GM08714 (cell line): ENCODE data around the gene CTNNA3.

Experiments
- H3K4me3 ChIP-seq: fragments of 200-500 bp; sonication (Bioruptor generic); 2 replicates; pipeline ENCODE4 v1.5.1; 2014; ENCODE audit warnings: mild to moderate bottlenecking, low read length, inconsistent platforms
- ZNF274 ChIP-seq: IDR thresholded peaks from 2 replicates; pipeline ENCODE4 v1.6.1; 2012; ENCODE audit warnings: mild to moderate bottlenecking, low read depth, low read length

The CTNNA3 gene

DNA sequence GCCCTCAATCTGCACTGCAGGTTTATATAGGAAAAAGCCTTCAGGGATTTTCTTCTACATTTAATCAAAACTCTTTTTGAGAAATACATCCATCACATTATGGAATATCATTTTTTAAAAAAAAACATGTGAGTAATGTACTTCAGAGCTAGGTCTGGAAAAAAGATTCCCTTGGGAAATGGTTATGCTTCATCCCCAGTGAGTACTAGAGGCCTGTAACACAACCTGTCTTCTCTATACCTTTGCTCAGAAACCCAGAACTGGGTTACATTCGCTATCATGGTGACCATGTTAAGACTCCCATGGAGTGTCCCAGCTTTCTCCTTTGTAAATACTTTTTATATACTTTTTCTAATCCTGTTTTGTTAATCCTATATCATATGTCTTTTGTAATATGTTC is 583.2 kb downstream of the CTNNA3 start:
- TF ChIP-seq ZNF274, result no peak
- H3K4me3 ChIP-seq, result no peak overlapping the region

DNA sequence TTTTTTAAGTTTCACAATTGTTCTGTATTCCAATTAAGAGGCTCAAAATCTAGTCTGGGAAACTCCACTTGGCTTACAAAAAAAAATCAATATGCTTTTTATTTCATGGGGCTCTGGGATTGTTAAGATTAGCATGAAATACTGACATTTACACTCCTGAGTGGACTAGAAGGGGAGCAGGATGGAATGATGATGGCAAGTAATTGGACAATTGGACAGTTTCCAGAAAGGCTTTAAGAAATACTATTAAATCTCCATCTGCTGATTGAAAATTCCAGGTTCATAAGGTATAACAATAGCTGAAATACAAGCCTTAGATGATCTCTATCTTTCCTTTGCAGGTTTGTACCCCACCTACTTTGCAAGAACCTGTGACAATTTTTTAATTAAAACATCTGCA is 585.7 kb downstream of the CTNNA3 start:
- no peak overlapping the region for H3K4me3 ChIP-seq
- no peak for TF ChIP-seq ZNF274

DNA sequence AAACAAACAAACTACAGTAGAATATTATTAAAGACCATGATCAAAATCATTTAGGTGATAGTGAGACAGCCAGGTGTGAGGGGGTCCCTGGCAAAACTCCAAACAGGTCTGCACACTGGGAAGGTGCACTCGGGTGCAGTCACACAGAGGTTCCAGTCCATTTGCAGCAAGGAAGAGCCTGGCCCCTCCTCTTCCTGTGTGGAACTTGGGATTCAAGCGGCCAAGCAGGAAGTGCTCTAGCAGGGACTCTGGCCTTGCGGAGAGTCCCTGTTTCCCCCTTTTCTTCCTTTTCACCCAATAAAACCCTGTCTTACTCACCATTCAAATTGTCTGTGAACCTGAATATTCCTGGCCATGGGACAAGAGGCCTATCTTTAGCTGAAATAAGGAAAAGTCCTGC is 588.3 kb downstream of the CTNNA3 start:
- TF ChIP-seq ZNF274, result no peak
- no peak overlapping the region for H3K4me3 ChIP-seq

DNA sequence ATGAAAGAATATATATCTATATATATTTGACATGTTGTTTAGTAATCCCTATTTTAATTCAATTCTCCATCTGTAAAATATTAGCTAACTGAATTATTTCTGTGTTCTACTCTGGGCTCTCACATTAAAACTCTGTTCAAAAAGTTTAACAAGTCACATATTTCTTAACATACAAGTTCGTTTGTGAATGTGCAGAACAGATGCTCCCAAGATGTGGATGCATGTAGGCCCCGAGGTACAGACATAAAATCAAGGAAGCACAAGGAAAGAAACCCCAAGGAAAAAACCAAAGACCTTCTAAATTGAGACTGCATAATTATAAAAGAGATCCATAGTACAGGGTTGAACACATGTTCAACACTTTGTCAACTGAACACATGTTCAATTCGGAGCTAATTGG is 595.0 kb downstream of the CTNNA3 start:
- no peak overlapping the region for H3K4me3 ChIP-seq

DNA sequence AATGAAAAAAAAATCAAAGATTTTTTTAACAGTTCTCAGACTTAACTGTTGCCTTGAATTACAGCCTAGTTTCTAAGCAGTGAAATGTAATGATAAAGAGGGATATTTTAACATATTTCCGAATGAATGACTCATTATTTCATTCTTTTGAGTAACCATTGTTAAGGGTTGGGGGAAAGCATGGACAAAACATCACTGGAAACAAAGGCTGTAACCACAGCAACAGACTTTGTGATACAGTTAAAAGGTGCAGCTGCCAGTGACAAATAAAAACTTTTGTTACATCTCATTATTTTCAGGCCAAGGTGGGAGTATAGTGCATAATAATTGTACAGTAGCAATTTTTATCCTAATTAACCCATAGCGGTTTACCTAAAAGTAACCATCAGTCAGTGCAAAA is 597.5 kb downstream of the CTNNA3 start:
- TF ChIP-seq ZNF274, result no peak
- no peak overlapping the region for H3K4me3 ChIP-seq

More for the DNA sequence above, 595.0 kb downstream of the CTNNA3 start:
- TF ChIP-seq ZNF274, result no peak

DNA sequence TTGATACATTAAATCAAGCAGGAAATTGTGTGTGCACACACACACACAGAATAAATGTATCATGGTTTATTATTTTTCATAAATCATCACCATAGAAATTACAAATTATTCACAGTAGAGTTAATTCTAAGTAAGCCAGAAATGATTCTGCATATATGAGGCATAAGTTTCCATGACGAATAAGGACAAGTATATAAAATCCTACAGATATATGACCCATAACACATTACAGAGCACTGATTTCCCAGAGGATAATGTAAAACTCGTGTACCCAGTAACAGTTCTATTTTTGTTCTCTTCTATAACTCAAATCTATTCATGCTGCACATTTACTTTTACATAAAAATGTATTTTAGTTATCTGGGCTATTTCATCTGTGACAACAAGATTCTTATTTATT is 600.5 kb downstream of the CTNNA3 start:
- no peak overlapping the region for H3K4me3 ChIP-seq
- no peak for TF ChIP-seq ZNF274

DNA sequence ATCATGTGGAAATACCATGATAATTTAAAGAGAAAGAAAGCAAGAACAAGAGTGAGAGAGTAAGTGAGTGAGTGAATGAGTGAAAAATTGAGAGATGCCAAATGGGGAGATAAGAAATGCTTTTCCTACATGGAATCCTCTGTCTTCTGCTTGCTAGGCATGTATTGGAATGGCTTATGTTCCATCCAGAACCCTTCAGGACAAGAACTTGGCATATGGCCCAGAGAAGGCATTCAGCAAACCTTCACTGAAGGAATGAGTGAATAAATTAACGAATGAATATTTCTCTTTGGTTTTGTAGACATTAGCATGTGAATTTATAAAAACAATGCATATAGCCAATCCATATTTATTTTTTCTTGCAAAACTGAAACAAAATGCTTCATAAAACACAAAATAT is 608.0 kb downstream of the CTNNA3 start:
- no peak for TF ChIP-seq ZNF274
- no peak overlapping the region for H3K4me3 ChIP-seq

DNA sequence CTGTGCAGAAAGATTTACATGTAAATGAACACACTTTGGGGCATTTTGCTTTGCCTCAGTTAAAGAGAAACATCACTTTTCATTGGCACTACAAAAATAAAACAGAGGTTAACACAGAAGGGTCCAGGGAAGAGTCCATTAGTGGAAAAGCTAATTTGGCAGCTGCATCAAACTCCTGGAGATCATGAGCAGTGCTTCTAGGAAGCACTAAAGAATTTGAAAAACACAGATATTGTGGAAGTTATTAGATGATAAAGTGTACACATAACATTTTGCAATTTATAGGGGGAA is 608.9 kb downstream of the CTNNA3 start:
- H3K4me3 ChIP-seq, result no peak overlapping the region
- no peak for TF ChIP-seq ZNF274

DNA sequence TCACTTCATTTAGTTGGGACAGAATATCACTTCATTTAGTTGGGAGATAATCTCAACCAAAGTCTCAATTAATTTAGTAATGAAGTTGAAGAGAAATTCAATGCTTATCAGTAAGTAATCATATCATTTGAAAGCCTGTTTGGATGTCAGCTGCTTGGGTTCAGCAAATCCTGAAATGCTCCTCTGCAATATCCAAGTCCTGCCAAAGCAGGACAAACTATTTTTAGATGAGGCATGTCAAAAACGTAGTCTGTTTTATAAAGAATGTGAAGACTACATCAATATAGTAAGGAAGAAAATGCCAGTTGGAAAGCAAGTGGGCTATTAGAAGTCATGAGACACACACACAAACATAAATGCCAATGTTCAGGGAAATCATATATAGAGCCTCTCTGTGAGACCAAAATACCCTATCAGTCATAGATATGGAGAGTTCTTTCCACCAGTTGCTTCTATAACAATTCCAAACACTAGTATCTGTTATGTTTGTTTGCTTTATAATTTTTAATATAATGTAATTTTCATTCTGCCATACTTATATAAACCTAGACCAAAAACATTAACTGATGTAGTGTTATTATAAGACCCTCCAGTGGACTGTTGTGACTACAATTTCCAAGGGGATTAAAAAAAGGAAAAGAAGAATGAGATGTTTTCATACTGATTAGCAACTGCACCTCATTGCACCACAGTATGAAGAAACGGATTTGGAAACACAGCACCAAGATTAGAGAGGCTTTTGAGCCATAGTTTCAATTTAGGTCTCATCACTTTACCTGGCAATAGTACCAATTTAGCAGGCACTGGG is 609.5 kb downstream of the CTNNA3 start:
- no peak for TF ChIP-seq ZNF274
- no peak overlapping the region for H3K4me3 ChIP-seq

DNA sequence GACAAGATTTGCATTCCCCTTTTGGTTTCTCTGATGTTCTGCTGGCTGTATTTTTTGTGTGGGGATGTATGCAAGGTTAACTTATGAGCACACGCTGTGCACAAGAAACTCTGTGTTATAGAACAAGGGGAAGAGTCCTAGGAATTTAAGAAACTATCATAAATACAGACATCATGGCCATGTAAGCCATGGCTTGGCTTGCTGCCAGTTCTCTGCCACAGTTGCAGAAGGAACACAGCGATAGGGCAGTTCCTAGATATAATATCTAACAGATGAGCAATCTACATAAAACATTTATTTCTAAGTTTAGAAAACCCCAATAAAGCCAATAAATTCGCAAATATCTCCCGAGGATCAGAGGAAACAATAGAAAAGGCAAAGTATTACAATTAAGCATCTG is 616.9 kb downstream of the CTNNA3 start:
- no peak overlapping the region for H3K4me3 ChIP-seq
- TF ChIP-seq ZNF274, result no peak

DNA sequence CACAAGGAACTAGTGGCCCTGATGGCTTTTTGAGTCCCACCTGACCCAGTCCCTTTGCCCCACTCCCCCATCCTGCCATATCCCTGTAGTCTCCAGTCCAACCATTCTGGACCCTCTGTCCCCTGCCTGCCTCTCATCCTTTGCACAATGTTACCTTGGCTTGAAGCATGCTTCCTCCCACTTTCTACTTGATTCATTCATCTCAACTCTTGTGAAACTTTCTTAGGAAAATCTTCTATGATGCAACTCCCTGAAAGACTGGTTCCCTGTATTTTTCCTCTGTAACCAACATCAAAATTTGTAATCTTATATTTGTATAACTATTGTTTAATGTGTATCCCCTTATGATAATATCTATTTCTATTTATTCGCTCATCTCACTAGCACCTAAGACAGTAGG is 618.6 kb downstream of the CTNNA3 start:
- H3K4me3 ChIP-seq, result no peak overlapping the region
- TF ChIP-seq ZNF274, result no peak

DNA sequence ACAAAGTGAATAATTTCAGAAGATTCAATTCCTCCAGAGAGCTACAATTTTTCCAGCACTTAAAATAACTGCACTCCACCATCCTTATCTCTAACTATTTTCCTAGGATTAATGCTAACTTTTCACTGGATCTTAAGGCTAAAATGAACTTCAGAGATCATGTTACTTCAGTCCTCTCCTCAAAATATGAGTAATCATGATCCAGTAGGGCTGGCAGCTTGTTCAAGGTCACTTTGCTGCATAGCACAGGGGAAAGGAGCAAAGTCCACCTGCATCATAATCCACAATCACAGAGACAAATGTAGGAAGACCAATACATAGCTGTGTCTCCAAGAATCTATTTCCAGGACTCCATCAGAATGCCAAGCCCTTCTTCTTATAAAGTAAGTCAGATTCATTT is 619.9 kb downstream of the CTNNA3 start:
- no peak for TF ChIP-seq ZNF274
- H3K4me3 ChIP-seq, result no peak overlapping the region

DNA sequence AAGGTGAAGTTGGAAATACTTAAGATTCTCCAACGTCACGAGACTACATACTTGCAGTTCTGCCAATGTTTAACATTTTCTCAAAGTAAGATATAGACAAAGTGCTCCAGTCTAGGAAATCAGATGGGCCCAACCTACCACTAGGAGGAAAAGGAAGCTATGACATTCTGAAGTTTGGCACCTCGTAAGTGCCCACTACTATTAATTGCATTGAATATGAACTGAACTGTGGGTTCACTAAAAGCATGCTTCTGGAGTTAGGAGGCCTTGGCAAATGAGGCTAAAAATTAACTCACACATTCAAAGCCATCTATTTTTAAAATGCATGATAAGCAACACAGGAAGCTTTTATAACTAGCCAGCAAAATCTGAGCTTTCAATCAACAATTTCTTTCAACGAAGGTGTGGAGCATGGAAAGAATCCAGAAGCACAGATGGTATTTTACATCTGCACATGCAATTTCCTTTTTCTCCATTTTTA is 620.5 kb downstream of the CTNNA3 start:
- H3K4me3 ChIP-seq, result no peak overlapping the region
- TF ChIP-seq ZNF274, result no peak

DNA sequence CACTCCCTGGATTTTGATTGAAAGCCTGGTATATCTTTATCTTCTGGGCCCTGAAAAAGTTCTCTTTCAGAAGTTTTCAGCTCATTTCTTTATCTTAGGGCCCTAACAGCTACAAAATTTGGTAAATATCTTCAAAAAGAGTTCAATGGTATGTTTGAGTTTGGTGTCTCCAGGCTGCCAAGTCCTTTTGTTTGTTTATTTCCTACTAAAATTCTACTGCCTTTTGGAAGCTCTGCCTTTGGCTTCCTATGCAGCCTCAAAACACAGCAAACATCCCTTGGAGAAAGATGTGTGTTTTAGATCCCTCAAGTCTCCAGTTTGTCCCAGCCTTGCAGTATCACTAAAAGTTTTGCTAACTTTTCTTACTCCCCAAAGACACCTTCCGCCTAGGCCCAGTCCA is 623.3 kb downstream of the CTNNA3 start:
- no peak for TF ChIP-seq ZNF274
- H3K4me3 ChIP-seq, result no peak overlapping the region

DNA sequence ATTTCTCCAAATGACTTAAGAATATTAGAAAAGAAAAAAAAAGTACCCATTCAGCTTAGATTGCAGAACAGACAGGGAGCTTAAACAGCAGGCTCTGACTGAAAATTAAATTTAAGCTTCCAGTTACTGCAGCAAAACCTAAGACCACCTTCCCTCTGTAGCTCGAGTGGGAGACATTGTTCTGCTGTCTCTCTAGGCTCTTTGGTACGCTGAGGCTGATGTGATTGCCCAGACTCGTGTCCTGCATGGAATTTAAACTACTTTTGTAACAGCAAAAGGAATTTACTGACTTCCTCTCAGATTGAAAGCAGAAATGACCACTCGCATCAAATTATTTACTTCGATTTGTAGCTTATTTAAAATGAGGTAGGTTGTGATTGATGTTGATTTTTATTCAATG is 645.6 kb downstream of the CTNNA3 start:
- no peak for TF ChIP-seq ZNF274
- no peak overlapping the region for H3K4me3 ChIP-seq

DNA sequence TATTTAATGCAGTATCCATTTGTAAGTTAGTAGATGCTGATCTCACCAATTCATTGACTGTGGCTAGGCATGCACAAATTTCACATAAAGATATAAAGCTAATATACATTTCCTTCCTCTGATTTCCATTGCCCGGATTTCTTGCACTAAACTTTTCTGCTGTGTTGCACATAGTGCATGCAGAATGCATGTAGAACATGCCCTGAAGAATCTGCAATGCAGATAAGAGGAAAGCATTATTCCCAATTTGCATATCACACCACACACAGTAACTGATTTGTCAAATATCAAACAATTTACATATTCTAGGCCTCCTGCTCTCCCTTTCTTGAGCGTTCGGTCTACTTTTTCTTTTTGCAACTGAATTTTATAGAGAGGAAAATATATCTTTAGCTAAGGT is 646.0 kb downstream of the CTNNA3 start:
- no peak for TF ChIP-seq ZNF274

More for the DNA sequence above, 646.0 kb downstream of the CTNNA3 start:
- H3K4me3 ChIP-seq, result no peak overlapping the region
